Natural killer cell (primary cell): Measurements from ENCODE around the gene LDLRAD2. TPM values are rescaled to one million over a fixed set of nuclear protein-coding genes. Genes with fewer than 3 reads are reported as not detected.

Experiments
- ATAC-seq, 3 donors: fragments of 150-1000 bp in 2 of 3; fragments of 200-7000 bp in 1 of 3; cut with Tn5 transposase; 1 replicate in 1 of 3; 2 replicates in 2 of 3; pipeline ENCODE4 v1.10.0; 2021; ENCODE audit warnings: mild to moderate bottlenecking in 2 of 3, moderate library complexity in 2 of 3
- DNase-seq, 2 donors: peaks; one replicate each; pipeline versions ENCODE4 v3.0.0 to v3.0.0-alpha.2; 2013 to 2021; ENCODE audit warnings: mixed read lengths in 1 of 2
- H3K27ac ChIP-seq: one replicate; pipeline ENCODE4 v1.5.1; 2013; ENCODE audit warnings: mild to moderate bottlenecking, low read length
- H3K27me3 ChIP-seq: one replicate; pipeline ENCODE4 v1.6.1; 2013; ENCODE audit warnings: low read length; ENCODE audit not compliant: control insufficient read depth, insufficient read depth
- H3K36me3 ChIP-seq: one replicate; pipeline ENCODE4 v1.6.1; 2013; ENCODE audit warnings: low read length; ENCODE audit not compliant: control insufficient read depth, insufficient read depth
- H3K4me1 ChIP-seq: one replicate; pipeline ENCODE4 v1.6.1; 2013; ENCODE audit warnings: low read length; ENCODE audit not compliant: control insufficient read depth, insufficient read depth
- H3K4me3 ChIP-seq: one replicate; pipeline ENCODE4 v1.5.1; 2013; ENCODE audit warnings: low read length
- H3K9me3 ChIP-seq: one replicate; pipeline ENCODE4 v1.6.1; 2013; ENCODE audit warnings: low read length; ENCODE audit not compliant: control insufficient read depth, insufficient read depth
- H3K27ac Mint-ChIP-seq, 2 donors: one replicate each; pipeline ENCODE4 v1.8.0; 2022; ENCODE audit warnings: mild to moderate bottlenecking in 2 of 2, mixed read lengths in 2 of 2, moderate library complexity in 1 of 2
- H3K27me3 Mint-ChIP-seq, 2 donors: one replicate each; pipeline ENCODE4 v1.8.0; 2022; ENCODE audit warnings: low read depth in 2 of 2, mixed read lengths in 2 of 2
- H3K36me3 Mint-ChIP-seq: one replicate; pipeline ENCODE4 v1.8.0; 2022; ENCODE audit warnings: mixed read lengths
- H3K4me1 Mint-ChIP-seq, 2 donors: one replicate each; pipeline ENCODE4 v1.8.0; 2022; ENCODE audit warnings: mixed read lengths in 2 of 2
- H3K4me3 Mint-ChIP-seq: one replicate; pipeline ENCODE4 v1.8.0; 2022; ENCODE audit warnings: mild to moderate bottlenecking, moderate library complexity, mixed read lengths
- H3K9me3 Mint-ChIP-seq, 2 donors: one replicate each; pipeline ENCODE4 v1.8.0; 2022; ENCODE audit warnings: mixed read lengths in 2 of 2
- CTCF ChIP-seq: fragments of 200-600 bp; IDR thresholded peaks from one replicate; pipeline ENCODE4 v1.8.0; 2022; ENCODE audit warnings: antibody characterized with exemption
- WGBS: methylation state at CpG from one replicate; pipeline ENCODE4 v1.1.7; 2013; ENCODE audit warnings: missing lambda C conversion rate; ENCODE audit not compliant: insufficient coverage; 5-methylcytosine and 5-hydroxymethylcytosine counted together
- intact Hi-C: fragments of 100-400 bp; cut with micrococcal nuclease; formaldehyde crosslinking; loops from one replicate; pipeline ENCODE4 v1.14.2; 2022
- total RNA-seq, 4 donors: library from RNA; stranded (reverse); fragments of 120-200 nt in 1 of 4; gene quantifications; one replicate each; pipeline versions ENCODE4 v1.2.3 to v1.2.4, GENCODE V29; 2013 to 2022

Gene LDLRAD2
- total RNA-seq, 3 donors from 2014 or later (not counting 1 experiment from before 2014, with no cell fraction given), result 2.8 to 3.9 (median 3.6) TPM

- Histone ChIP-seq H3K9me3 (no peaks in the 10 kb centered on the region), H3K36me3 (no peaks in the 10 kb centered on the region), H3K27me3 (no peaks in the 10 kb centered on the region), H3K27ac (no peak overlapping the region), H3K4me1 (peaks cover 8% of the 10 kb centered on the region), H3K4me3 (no peak overlapping the region)
- intact Hi-C loops, result no loop called here
- no peak for TF ChIP-seq CTCF
- H3K27me3 Mint-ChIP-seq, result peaks cover 0 to 3% of the 10 kb centered on the region in 2 donors
- no peaks in the 10 kb centered on the region for H3K36me3 Mint-ChIP-seq
- no peak for ATAC-seq
- H3K4me1 Mint-ChIP-seq, result peaks cover 0 to 11% of the 10 kb centered on the region in 2 donors
- WGBS, result 65% methylated on average over 5 of the region's 9 CpGs
- no peak for DNase-seq
- H3K4me3 Mint-ChIP-seq, result no peak overlapping the region
- no peaks in the 10 kb centered on the region for H3K9me3 Mint-ChIP-seq
- H3K27ac Mint-ChIP-seq, result no peak overlapping the region
These were observed 10.3 kb downstream of the LDLRAD2 start for GRCh38 chr1:21822349-21822748.

- Mint-ChIP-seq H3K9me3 (no peaks in the 10 kb centered on the region), H3K27me3 (peaks cover 0 to 3% of the 10 kb centered on the region in 2 donors), H3K27ac (no peak overlapping the region), H3K36me3 (no peaks in the 10 kb centered on the region), H3K4me3 (no peak overlapping the region), H3K4me1 (peaks cover 0 to 11% of the 10 kb centered on the region in 2 donors)
- Histone ChIP-seq H3K27me3 (no peaks in the 10 kb centered on the region), H3K27ac (no peak overlapping the region), H3K4me3 (no peak overlapping the region), H3K4me1 (peaks cover 8% of the 10 kb centered on the region), H3K36me3 (no peaks in the 10 kb centered on the region), H3K9me3 (no peaks in the 10 kb centered on the region)
- DNase-seq (no peak), ATAC-seq (no peak)
- WGBS, result 58% methylated on average over 43 of the region's 44 CpGs
- TF ChIP-seq CTCF, result no peak
- intact Hi-C loops, result no loop called here
These were observed 11.3 kb downstream of the LDLRAD2 start for GRCh38 chr1:21823206-21823979.

- H3K27ac Mint-ChIP-seq, result no peak overlapping the region
- Histone ChIP-seq H3K27me3 (no peaks in the 10 kb centered on the region), H3K36me3 (no peaks in the 10 kb centered on the region), H3K27ac (no peak overlapping the region), H3K4me1 (peaks cover 8% of the 10 kb centered on the region), H3K4me3 (no peak overlapping the region), H3K9me3 (no peaks in the 10 kb centered on the region)
- no peaks in the 10 kb centered on the region for H3K36me3 Mint-ChIP-seq
- H3K27me3 Mint-ChIP-seq, result peaks cover 0 to 3% of the 10 kb centered on the region in 2 donors
- H3K9me3 Mint-ChIP-seq, result no peaks in the 10 kb centered on the region
- intact Hi-C loops, result no loop called here
- no peak for TF ChIP-seq CTCF
- DNase-seq (no peak), ATAC-seq (no peak)
- no peak overlapping the region for H3K4me3 Mint-ChIP-seq
- H3K4me1 Mint-ChIP-seq, result peaks cover 0 to 4% of the 10 kb centered on the region in 2 donors
- 87% methylated on average over 21 of the region's 22 CpGs for WGBS
These were observed 12.1 kb downstream of the LDLRAD2 start for GRCh38 chr1:21823980-21824702.
